ENCODE data around the gene ZNF649. TPM values are rescaled to one million over a fixed set of nuclear protein-coding genes. Genes with fewer than 3 reads are reported as not detected.

Gene ZNF649
- total and polyA plus RNA-seq, 12 donors: 2.3 to 10.9 (median 8.1) TPM

- peaks cover 0 to 50% (median 21%) of the 10 kb centered on the region in 9 donors for H3K36me3 ChIP-seq
- ATAC-seq: no peak
- H3K4me3 ChIP-seq: peak overlapping the region in 5 of 10 donors; percentile 62 to 97 (median 75)
- H3K27me3 ChIP-seq: peaks cover 0 to 21% (median 12%) of the 10 kb centered on the region in 7 donors
- 73 to 76% methylated on average over 8 of the region's 8 CpGs for WGBS, 2 donors
- H3K9me3 ChIP-seq: peaks cover 0 to 81% (median 8%) of the 10 kb centered on the region in 11 donors
- TF ChIP-seq CTCF (IDR thresholded peaks at IDR 0.05): no peak
- intact Hi-C loops (cut with DNase I): no loop called here
- DNase-seq: no peak
- H3K27ac ChIP-seq: no peak overlapping the region
- peaks cover 0 to 15% (median 12%) of the 10 kb centered on the region in 9 donors for H3K4me1 ChIP-seq
Measured at GRCh38 chr19:51903192-51903591, 1.6 kb downstream of the ZNF649 start.

GRCh38 chr19:51901860-51902259 is 3.0 kb downstream of the ZNF649 start:
- Histone ChIP-seq H3K4me1 (peaks cover 0 to 15% (median 12%) of the 10 kb centered on the region in 9 donors), H3K27me3 (peaks cover 0 to 8% (median 4%) of the 10 kb centered on the region in 7 donors), H3K27ac (no peak overlapping the region), H3K4me3 (no peak overlapping the region), H3K36me3 (peaks cover 0 to 63% (median 34%) of the 10 kb centered on the region in 9 donors), H3K9me3 (peaks cover 0 to 85% (median 8%) of the 10 kb centered on the region in 11 donors)
- 95% methylated on average over 4 of the region's 4 CpGs for WGBS, 2 donors
- no peak for ATAC-seq
- intact Hi-C loops (cut with DNase I): no loop called here
- TF ChIP-seq CTCF (IDR thresholded peaks at IDR 0.05): no peak
- no peak for DNase-seq

- WGBS, 2 donors: 97 to 98% methylated on average over 10 of the region's 10 CpGs
- DNase-seq: no peak
- H3K4me1 ChIP-seq: peaks cover 0 to 14% (median 10%) of the 10 kb centered on the region in 9 donors
- no peak overlapping the region for H3K27ac ChIP-seq
- no peak overlapping the region for H3K4me3 ChIP-seq
- no peaks in the 10 kb centered on the region for H3K27me3 ChIP-seq
- H3K9me3 ChIP-seq: peaks cover 0 to 100% (median 56%) of the 10 kb centered on the region in 11 donors
- no peak for TF ChIP-seq CTCF (IDR thresholded peaks at IDR 0.05)
- peaks cover 6 to 78% (median 72%) of the 10 kb centered on the region in 9 donors for H3K36me3 ChIP-seq
- no peak for ATAC-seq
- intact Hi-C loops (cut with DNase I): no loop called here
Measured at GRCh38 chr19:51891193-51891747, 13.5 kb downstream of the ZNF649 start.

- no peak for ATAC-seq
- Histone ChIP-seq H3K36me3 (peaks cover 4 to 71% (median 59%) of the 10 kb centered on the region in 9 donors), H3K27ac (no peak overlapping the region), H3K4me1 (peaks cover 0 to 15% (median 10%) of the 10 kb centered on the region in 9 donors), H3K27me3 (no peaks in the 10 kb centered on the region), H3K9me3 (peaks cover 0 to 100% (median 62%) of the 10 kb centered on the region in 11 donors), H3K4me3 (no peak overlapping the region)
- DNase-seq: no peak
- intact Hi-C loops (cut with DNase I): loop anchor here in 2 of 10 donors (5.0 to 10.0 kb wide), 2 partner anchors 92 to 95 kb away; partner anchors contain the start of gene ZNF350 (in 1 of the 2)
- TF ChIP-seq CTCF (IDR thresholded peaks at IDR 0.05): no peak
Measured at GRCh38 chr19:51889934-51890333, 14.9 kb downstream of the ZNF649 start.
